ENCODE results near the gene NT5C2.
"Not testable (repeated sequence)": the region's sequence is repeated elsewhere in the genome, so short reads cannot be mapped to it uniquely, and the experiment has no call there.

The NT5C2 gene

DNA sequence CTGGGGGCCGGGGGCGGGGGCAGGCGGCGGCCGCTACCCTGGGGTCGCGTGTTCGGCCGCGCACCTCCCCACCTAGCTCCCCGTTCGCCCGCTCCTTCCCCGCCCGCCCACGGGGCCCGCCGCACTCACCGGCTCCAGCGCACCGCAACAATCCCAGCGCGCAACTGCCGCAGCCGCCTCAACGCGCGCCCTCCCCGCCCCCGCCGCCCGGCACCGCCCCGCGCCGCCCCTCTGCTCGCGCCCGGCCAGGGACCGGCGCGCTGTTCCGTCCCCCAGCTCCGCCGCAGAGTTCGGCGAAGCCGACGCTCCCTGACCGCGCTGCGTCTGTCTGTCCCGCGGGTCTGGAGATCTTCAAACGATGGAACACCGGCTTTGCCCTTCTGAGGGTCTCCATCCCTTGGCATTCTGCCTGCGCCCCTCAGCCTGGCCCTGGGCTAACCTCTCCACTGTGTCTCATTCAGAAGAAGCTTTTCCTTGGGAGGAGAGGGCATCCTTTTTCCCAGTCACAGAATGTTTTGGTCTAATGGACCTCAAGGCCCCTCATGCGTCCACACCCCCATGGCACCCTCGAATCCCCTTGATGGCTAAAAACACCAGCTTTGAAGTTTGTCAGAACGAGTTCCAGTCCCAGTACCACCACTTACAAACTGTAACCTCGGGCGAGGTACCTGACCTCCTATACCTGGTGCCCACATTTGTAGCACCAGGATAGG, at the start of gene NT5C2:
NT5C2 (minus strand) TSS at position 166 of the 713 bp plus-strand sequence. CDS start 18,314 bp downstream, outside the sequence.
- peak within 1 kb of the TSS; percentile 99 for H3K4me3 Mint-ChIP-seq
- DNase-seq = peak; percentile 90
- no peaks in the 10 kb centered on the region for H3K27me3 Mint-ChIP-seq
- peaks cover 32% of the 10 kb centered on the region for H3K36me3 Mint-ChIP-seq (ENCODE audit: low read depth)
- H3K4me1 Mint-ChIP-seq (ENCODE audit: low read depth) = peaks cover 55% of the 10 kb centered on the region
- H3K9me3 Mint-ChIP-seq = no peaks in the 10 kb centered on the region
- H3K27ac Mint-ChIP-seq = peak within 1 kb of the TSS; percentile 98

DNA sequence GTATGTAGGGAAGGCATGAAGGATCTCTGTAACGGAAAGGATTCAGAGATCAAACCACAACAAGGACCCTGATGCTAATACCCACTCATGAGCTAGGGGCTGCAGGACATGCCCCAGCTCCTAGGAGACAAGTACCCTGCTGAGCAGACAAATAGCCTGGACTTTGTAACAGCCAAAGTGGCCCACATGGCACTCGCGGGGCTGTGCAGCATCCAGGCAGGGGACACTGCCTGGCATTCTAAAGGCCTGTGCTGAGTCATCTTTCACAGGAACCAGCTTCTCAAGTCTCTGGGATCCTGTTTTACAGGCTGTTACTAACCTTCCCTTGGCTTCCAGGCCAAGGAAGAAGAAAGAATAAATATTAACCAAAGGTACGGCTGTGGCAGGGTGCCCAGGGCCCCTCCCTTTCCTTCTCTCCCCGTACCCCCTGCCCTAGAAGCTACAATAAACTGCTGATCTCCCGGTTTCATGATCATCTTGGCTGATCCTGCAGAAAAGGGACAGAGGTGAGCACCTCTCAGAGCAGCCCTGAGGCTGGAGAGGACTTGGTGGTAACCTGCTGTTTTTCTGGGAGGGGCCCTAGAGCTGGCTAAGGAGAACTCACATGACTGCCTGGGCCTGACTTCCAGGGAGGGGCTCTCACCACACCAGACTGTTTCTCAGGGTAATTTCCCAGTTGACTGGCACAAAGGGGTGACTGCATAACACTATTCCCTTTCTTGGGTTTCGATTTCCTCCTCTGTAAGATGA, 48.4 kb upstream of the NT5C2 start:
- Mint-ChIP-seq H3K4me3 (no peak overlapping the region), H3K9me3 (no peaks in the 10 kb centered on the region), H3K27ac (no peak overlapping the region), H3K27me3 (no peaks in the 10 kb centered on the region), H3K36me3 (ENCODE audit: low read depth) (no peaks in the 10 kb centered on the region), H3K4me1 (ENCODE audit: low read depth) (peaks cover 11% of the 10 kb centered on the region)
- DNase-seq = no peak

DNA sequence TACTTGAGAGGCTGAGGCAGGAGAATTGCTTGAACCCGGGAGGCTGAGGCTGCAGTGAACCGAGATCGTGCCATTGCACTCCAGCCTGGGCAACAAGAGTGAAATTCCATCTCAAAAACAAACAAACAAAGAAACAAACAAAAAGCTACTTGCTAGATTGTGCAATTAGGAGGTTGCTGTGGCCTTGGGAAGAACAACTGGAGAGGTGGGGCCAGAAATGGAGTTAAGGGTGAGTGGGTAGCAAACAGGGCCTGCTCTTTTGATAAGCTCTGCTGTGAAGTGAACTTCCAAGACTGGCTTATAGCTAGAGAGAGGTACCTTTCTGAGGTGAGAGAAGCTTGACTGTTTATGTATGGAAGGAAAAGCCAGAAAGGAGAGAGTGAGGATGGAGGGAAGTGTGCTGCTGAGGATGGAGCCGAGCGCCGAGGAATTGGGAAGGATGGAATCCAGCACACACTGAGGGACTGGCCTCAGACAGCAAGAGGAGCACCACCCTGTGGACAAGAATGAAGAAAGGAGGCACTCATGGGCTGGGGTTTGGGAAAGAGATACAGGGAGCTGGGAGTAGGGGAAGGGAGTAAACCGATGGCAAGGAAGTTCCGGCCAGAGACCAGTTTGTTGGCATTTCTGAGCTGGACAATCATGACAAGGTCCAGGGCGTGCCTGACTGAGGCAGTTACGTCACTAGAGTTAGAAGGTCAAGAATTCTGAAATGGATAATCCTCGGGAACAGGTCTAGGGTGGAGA, 45.6 kb upstream of the NT5C2 start:
- no peaks in the 10 kb centered on the region for H3K36me3 Mint-ChIP-seq (ENCODE audit: low read depth)
- no peak overlapping the region for H3K27ac Mint-ChIP-seq
- no peaks in the 10 kb centered on the region for H3K27me3 Mint-ChIP-seq
- DNase-seq = no peak
- H3K4me3 Mint-ChIP-seq = no peak overlapping the region
- peaks cover 11% of the 10 kb centered on the region for H3K4me1 Mint-ChIP-seq (ENCODE audit: low read depth)
- no peaks in the 10 kb centered on the region for H3K9me3 Mint-ChIP-seq

DNA sequence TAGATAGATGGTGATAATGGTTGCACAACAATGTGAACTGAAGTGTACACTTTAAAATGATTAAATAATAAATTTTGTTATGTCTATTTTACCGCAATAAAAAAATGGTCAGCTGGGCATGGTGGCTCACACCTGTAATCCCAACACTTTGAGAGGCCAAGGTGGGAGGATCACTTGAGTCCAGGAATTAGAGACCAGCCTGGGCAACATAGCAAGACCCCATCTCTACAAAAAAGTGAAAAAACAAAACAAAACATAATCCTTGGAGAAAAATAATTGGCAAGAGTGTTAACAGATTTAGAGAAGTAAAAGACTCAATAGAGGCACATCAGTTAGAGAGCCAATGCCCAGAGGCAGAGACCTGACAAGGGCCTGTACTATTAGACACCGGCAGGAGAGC, 42.7 kb upstream of the NT5C2 start:
- H3K4me3 Mint-ChIP-seq = no peak overlapping the region
- no peak for DNase-seq
- H3K27ac Mint-ChIP-seq = no peak overlapping the region
- no peaks in the 10 kb centered on the region for H3K36me3 Mint-ChIP-seq (ENCODE audit: low read depth)
- H3K4me1 Mint-ChIP-seq (ENCODE audit: low read depth) = peaks cover 6% of the 10 kb centered on the region
- no peaks in the 10 kb centered on the region for H3K9me3 Mint-ChIP-seq
- no peaks in the 10 kb centered on the region for H3K27me3 Mint-ChIP-seq

DNA sequence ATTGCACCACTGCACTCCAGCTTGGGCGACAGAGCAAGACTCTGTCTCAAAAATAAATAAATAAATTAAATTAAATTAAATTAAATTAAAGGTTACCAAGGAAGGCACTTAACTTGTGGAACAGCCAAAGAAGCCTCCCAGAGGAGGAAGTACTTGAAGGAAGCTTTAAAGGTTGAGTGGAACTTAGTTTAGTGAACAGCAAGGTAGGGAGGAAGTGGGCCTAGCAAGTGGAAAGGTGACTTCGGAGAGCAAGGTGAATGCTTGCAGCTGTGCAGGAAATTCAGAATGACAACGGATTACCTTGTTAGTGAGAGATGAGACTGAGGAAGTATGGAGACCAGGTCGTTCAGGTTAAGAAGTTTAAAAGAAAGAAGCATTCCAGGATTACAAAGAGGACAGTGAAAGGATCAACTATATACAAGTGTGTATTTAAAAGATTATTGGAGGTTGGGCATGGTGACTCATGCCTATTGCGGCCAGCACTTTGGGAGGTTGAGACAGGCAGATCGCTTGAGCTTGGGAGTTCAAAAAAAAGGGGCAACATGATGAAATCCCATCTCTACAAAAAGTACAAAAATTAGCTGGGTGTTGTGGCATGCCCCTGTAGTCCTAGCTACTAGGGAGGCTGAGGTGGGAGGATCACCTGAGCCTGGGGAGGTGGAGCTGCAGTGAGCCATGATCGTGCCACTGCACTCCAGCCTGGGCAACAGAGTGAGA, 39.9 kb upstream of the NT5C2 start:
- Mint-ChIP-seq H3K36me3 (ENCODE audit: low read depth) (no peaks in the 10 kb centered on the region), H3K27me3 (no peaks in the 10 kb centered on the region), H3K9me3 (no peaks in the 10 kb centered on the region), H3K27ac (no peak overlapping the region), H3K4me3 (no peak overlapping the region), H3K4me1 (ENCODE audit: low read depth) (no peaks in the 10 kb centered on the region)
- DNase-seq = no peak

DNA sequence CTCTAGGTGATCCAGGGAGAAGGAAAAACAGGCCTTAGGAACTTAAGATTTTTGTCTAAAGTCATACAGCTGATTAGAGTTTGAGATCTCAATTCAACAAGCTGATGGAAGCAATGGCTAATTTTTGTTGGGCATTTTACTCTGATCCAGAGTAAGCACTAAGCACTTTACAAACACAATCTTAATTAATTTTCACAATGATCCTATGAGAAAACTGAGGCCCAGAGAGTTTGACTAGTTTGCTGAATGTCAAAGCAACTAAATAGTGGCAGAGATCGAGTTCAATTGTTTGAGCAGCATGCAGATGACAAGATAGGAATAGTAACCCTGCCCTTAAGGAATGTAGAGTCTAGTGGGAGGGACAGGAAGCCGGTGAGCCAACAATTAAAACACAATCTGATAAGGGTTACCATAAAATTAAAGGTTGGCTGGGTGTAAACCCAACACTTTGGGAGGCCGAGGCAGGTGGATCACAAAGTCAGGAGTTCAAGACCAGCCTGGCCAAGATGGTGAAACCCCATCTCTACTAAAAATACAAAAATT, 39.1 kb upstream of the NT5C2 start:
- no peaks in the 10 kb centered on the region for H3K9me3 Mint-ChIP-seq
- H3K36me3 Mint-ChIP-seq (ENCODE audit: low read depth) = no peaks in the 10 kb centered on the region
- DNase-seq = no peak
- no peaks in the 10 kb centered on the region for H3K27me3 Mint-ChIP-seq
- no peak overlapping the region for H3K4me3 Mint-ChIP-seq
- no peak overlapping the region for H3K27ac Mint-ChIP-seq
- H3K4me1 Mint-ChIP-seq (ENCODE audit: low read depth) = no peaks in the 10 kb centered on the region

DNA sequence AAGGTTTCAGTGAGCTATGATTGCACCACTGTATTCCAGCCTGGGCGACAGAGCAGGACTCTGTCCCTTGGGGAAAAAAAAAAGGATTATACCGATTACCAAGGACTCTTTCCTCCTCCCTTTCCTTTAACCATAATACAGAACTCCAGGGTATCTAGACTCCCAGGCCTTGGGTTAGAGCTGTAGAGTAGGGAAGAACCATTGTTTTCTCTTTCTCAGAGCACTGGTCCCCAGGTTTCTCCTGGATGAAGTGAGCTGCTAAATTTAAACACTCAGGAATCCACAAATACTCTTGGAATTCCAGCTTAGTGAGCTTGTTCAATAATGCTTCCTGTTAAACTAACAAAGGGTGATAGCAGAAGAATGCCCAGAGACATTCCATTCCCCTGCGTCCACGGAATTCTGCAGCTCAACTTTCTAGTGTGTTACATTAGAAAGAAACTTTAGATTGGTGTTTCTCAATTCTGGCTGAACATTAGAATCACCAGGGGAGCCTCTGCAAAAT, 38.0 kb upstream of the NT5C2 start:
- Mint-ChIP-seq H3K36me3 (ENCODE audit: low read depth) (no peaks in the 10 kb centered on the region), H3K27me3 (no peaks in the 10 kb centered on the region), H3K9me3 (no peaks in the 10 kb centered on the region), H3K4me1 (ENCODE audit: low read depth) (no peaks in the 10 kb centered on the region), H3K4me3 (no peak overlapping the region), H3K27ac (no peak overlapping the region)
- DNase-seq = no peak

DNA sequence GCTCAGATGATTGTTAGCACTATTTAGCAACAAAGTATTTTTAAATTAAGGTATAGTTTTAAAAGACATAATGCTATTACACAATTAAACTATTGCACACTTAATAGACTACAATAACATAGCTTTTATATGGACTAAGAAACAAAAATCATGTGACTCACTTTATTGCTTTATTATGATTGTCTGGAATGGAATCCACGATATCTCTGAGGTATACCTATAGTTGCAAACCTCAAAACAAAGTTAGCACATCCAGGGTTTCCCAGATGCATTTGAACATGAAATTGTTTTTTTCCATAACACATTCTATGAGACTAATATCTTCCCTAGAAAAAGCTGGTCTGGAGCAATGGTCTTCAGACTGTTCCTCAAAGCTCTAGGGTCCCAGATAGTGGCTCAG, 34.3 kb upstream of the NT5C2 start:
- no peaks in the 10 kb centered on the region for H3K36me3 Mint-ChIP-seq (ENCODE audit: low read depth)
- H3K27me3 Mint-ChIP-seq = no peaks in the 10 kb centered on the region
- H3K4me3 Mint-ChIP-seq = no peak overlapping the region
- no peak overlapping the region for H3K27ac Mint-ChIP-seq
- H3K4me1 Mint-ChIP-seq (ENCODE audit: low read depth) = no peaks in the 10 kb centered on the region
- no peak for DNase-seq
- peaks cover 11% of the 10 kb centered on the region for H3K9me3 Mint-ChIP-seq

DNA sequence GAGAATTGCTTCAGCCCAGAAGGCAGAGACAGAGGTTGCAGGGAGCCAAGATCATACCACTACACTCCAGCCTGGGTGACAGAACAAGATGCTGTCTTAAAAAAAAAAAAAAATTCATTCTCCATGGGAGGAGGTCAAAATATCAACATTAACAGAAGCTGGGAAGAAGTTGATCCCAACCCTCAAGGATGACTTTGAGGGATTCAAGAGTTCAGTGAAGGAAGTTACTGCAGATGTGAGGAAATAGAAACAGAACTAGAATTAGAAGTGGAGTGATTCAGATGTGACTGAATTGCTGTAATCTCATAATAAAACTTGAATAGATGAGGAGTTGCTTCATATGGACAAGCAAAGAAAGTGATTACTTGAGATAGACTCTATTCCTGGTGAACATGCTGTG, 32.9 kb upstream of the NT5C2 start:
- Mint-ChIP-seq H3K9me3 (peaks cover 14% of the 10 kb centered on the region), H3K27me3 (no peaks in the 10 kb centered on the region), H3K36me3 (ENCODE audit: low read depth) (no peaks in the 10 kb centered on the region), H3K4me1 (ENCODE audit: low read depth) (no peaks in the 10 kb centered on the region), H3K27ac (no peak overlapping the region), H3K4me3 (no peak overlapping the region)
- no peak for DNase-seq

DNA sequence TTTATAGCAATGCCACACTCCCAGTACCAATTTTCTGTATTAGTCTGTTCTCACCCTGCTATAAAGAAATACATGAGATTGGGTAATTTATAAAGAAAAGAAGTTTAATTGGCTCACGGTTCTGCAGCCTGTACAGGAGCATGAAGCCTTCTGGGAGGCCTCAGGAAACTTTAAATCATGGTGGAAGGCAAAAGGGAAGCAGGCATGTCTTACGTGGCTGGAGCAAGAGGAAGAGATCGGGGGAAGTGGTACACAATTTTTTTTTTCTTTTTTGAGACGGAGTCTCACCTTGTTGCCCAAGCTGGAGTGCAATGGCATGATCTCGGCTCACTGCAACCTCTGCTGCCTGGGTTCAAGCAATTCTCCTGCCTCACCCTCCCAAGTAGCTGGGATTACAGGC, 31.6 kb upstream of the NT5C2 start:
- H3K27ac Mint-ChIP-seq; H3K4me1 Mint-ChIP-seq (ENCODE audit: low read depth); DNase-seq; H3K4me3 Mint-ChIP-seq; H3K36me3 Mint-ChIP-seq (ENCODE audit: low read depth); H3K27me3 Mint-ChIP-seq: not testable (repeated sequence)
- peaks cover 14% of the 10 kb centered on the region for H3K9me3 Mint-ChIP-seq

DNA sequence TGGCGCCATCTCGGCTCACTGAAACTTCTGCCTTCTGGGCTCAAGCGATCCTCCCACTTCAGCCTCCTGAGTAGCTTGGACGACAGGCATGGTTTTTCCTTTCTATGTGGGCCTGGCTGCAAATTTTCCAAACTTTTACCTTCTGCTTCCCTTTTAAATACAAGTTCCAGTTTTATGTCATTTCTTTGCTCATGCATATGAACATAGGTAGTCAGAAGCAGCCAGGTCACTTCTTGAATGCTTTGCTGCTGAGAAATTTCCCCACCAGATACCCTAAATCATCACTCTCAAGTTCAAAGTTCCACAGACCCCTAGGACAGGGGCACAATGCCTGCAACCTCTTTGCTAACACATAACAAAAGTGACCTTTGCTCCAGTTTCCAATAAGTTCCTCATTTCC, 31.1 kb upstream of the NT5C2 start:
- no peak overlapping the region for H3K4me3 Mint-ChIP-seq
- no peak for DNase-seq
- H3K36me3 Mint-ChIP-seq (ENCODE audit: low read depth) = no peaks in the 10 kb centered on the region
- no peaks in the 10 kb centered on the region for H3K27me3 Mint-ChIP-seq
- H3K27ac Mint-ChIP-seq = no peak overlapping the region
- H3K9me3 Mint-ChIP-seq = peaks cover 14% of the 10 kb centered on the region
- H3K4me1 Mint-ChIP-seq (ENCODE audit: low read depth) = no peaks in the 10 kb centered on the region

DNA sequence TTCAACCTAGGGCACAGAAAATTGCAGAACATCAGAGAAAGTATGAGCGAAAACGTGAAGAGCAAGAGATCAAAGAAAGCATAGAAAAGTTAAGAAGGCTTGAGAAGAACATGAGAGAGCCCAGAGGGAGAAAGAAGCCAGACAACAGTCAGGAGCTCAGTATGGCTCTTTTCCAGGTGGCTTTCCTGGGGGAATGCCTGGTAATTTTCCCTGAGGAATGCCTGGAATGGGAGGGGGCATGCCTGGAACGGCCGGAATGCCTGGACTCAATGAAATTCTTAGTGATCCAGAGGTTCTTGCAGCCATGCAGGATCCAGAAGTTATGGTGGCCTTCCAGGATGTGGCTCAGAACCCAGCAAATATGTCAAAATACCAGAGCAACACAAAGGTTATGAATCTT, 23.3 kb upstream of the NT5C2 start:
- H3K4me1 Mint-ChIP-seq (ENCODE audit: low read depth); H3K27me3 Mint-ChIP-seq; DNase-seq; H3K36me3 Mint-ChIP-seq (ENCODE audit: low read depth); H3K27ac Mint-ChIP-seq; H3K4me3 Mint-ChIP-seq; H3K9me3 Mint-ChIP-seq: not testable (repeated sequence)

DNA sequence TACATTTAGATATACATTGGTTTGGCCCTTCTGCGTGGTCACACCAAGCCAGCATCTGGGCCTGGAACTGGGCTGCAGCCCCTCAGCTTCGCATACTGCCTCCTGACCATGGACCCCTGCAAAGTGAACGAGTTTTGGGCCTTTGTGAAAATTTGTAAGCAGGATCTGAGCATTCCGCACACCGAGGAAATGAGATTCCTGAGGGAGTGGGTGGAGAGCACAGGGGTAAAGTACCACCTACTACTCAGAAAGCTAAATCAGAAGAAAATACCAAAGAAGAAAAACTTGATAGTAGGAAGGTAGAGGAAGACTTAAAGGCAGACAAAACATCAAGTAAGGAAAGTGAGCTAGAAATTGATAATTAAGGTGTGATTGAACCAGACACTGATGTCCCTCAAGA, 22.5 kb upstream of the NT5C2 start:
- no peak overlapping the region for H3K4me3 Mint-ChIP-seq
- no peaks in the 10 kb centered on the region for H3K4me1 Mint-ChIP-seq (ENCODE audit: low read depth)
- H3K9me3 Mint-ChIP-seq = no peaks in the 10 kb centered on the region
- H3K36me3 Mint-ChIP-seq (ENCODE audit: low read depth) = no peaks in the 10 kb centered on the region
- DNase-seq = no peak
- H3K27me3 Mint-ChIP-seq = no peaks in the 10 kb centered on the region
- no peak overlapping the region for H3K27ac Mint-ChIP-seq

DNA sequence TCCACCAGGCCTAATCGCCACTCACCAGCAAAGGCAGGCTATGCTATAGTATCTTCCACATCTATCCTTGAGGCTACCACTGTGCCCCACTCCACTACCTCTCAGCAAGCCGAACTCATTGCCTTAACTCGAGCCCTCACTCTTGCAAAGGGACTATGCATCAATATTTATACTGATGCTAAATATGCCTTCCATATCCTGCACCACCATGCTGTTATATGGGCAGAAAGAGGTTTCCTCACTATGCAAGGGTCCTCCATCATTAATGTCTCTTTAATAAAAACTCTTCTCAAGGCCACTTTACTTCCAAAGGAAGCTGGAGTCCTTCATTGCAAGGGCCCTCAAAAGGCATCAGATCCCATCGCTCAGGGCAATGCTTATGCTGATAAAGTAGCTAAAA, 17.2 kb upstream of the NT5C2 start:
- H3K4me1 Mint-ChIP-seq (ENCODE audit: low read depth); H3K36me3 Mint-ChIP-seq (ENCODE audit: low read depth); DNase-seq; H3K9me3 Mint-ChIP-seq; H3K27ac Mint-ChIP-seq; H3K27me3 Mint-ChIP-seq; H3K4me3 Mint-ChIP-seq: not testable (repeated sequence)
